Motor neuron (in vitro differentiated cells): ENCODE data around the gene CNNM2. TPM values are rescaled to one million over a fixed set of nuclear protein-coding genes. Genes with fewer than 3 reads are reported as not detected.
"Not testable (repeated sequence)": the region's sequence is repeated elsewhere in the genome, so short reads cannot be mapped to it uniquely, and the experiment has no call there.

ENCODE experiments used
- ATAC-seq, 8 experiments: fragments of 200-7000 bp; cut with Tn5 transposase; replicated peaks in 6 of 8; 2 replicates each; pipeline ENCODE4 v1.8.0; 2021; ENCODE audit warnings: mild to moderate bottlenecking in 8 of 8, moderate library complexity in 8 of 8
- H3K27ac ChIP-seq, 2 donors: fragments of 250-450 bp; sonication (Bioruptor Pico); 2 replicates each; pipeline ENCODE4 v1.9.0; 2021; ENCODE audit warnings: antibody characterized with exemption in 2 of 2, mild to moderate bottlenecking in 2 of 2, moderate library complexity in 1 of 2
- H3K4me1 ChIP-seq, 2 donors: fragments of 250-450 bp; sonication (Bioruptor Pico); replicated peaks in 1 of 2; 2 replicates each; pipeline ENCODE4 v1.6.1; 2021; ENCODE audit warnings: antibody characterized with exemption in 2 of 2, mild to moderate bottlenecking in 2 of 2, moderate library complexity in 1 of 2
- H3K4me3 ChIP-seq, 5 donors: fragments of 250-450 bp; sonication (Bioruptor Pico); 2 replicates each; pipeline ENCODE4 v1.9.0; 2021; ENCODE audit warnings: antibody characterized with exemption in 5 of 5, mild to moderate bottlenecking in 5 of 5, moderate library complexity in 4 of 5
- WGBS, 10 experiments: fragments of 450-650 bp; shearing (Covaris generic); methylation state at CpG; one replicate each; pipeline ENCODE4 v1.0.0; 2022; 5-methylcytosine and 5-hydroxymethylcytosine counted together
- in situ Hi-C, 9 experiments: fragments of 400-800 bp; cut with MboI; loops; one replicate each; pipeline ENCODE4 v1.15.0; 2021; ENCODE audit warnings: low sequenced_read_pairs in 9 of 9, low pct_unique_long_range_greater_than_20kb in 2 of 9; ENCODE audit not compliant: unreplicated experiment in 9 of 9
- total RNA-seq, 8 experiments: library from RNA; unstranded; fragments of 300-600 nt; gene quantifications; 2 replicates each; pipeline versions ENCODE4 v1.2.3 to v1.2.4, GENCODE V29; 2022

The CNNM2 gene
- total RNA-seq, 8 experiments from 2014 or later: 4.4 to 11.4 (median 6.2) TPM

- in situ Hi-C loops: no loop called here
- Histone ChIP-seq H3K4me3 (no peak overlapping the region), H3K27ac (no peak overlapping the region), H3K4me1 (no peaks in the 10 kb centered on the region)
- WGBS, 10 experiments: 80 to 100% (median 100%) methylated on average over 1 of the region's 1 CpG; no CpG with 5 or more reads in 2 of the 10 experiments
- no peak for ATAC-seq
Measured at GRCh38 chr10:103130910-103131309, 212.8 kb downstream of the CNNM2 start.

- H3K27ac ChIP-seq, ATAC-seq, in situ Hi-C loops, H3K4me1 ChIP-seq, H3K4me3 ChIP-seq: not testable (repeated sequence)
- WGBS, 10 experiments: 100% methylated on average over 1 to 3 of the region's 3 CpGs; no CpG with 5 or more reads in 8 of the 10 experiments
Measured at GRCh38 chr10:103135168-103135567, 217.1 kb downstream of the CNNM2 start.

- Histone ChIP-seq H3K27ac (no peak overlapping the region), H3K4me1 (no peaks in the 10 kb centered on the region), H3K4me3 (no peak overlapping the region)
- no peak for ATAC-seq
- in situ Hi-C loops: no loop called here
- 60 to 100% (median 92%) methylated on average over 1 to 3 of the region's 3 CpGs; no CpG with 5 or more reads in 1 of the 10 experiments for WGBS, 10 experiments
Measured at GRCh38 chr10:103139803-103140202, 221.7 kb downstream of the CNNM2 start.

Other genes starting within 250 kb of the CNNM2 start
- gene ARL3, start 203.9 kb upstream of the CNNM2 start, total RNA-seq: 10 to 100 TPM in 5 of 8 experiments, 1 to 10 TPM in 3; 4.9 to 29.8 (median 19.4) TPM
- gene SFXN2, start 203.7 kb upstream of the CNNM2 start, total RNA-seq: 10 to 100 TPM in 2 of 8 experiments, 1 to 10 TPM in 6; 1.2 to 21.5 (median 4.9) TPM
- 10 to 100 TPM; 21.1 to 49.7 (median 26.7) TPM for gene WBP1L, start 174.3 kb upstream of the CNNM2 start, total RNA-seq
- gene CYP17A1, start 80.9 kb upstream of the CNNM2 start, total RNA-seq: under 1 TPM in 5 of 8 experiments, not detected in 3; 0.09 to 0.71 (median 0.36) TPM
- 10 to 100 TPM; 10.3 to 33.8 (median 14.5) TPM for gene BORCS7, start 64.0 kb upstream of the CNNM2 start, total RNA-seq
- 1 to 10 TPM in 6 of 8 experiments, under 1 TPM in 2; 0.41 to 8.8 (median 4.9) TPM for gene AS3MT, start 48.8 kb upstream of the CNNM2 start, total RNA-seq